SK-N-DZ (cell line): ENCODE results near the gene LRP1.

Source experiments
- DNase-seq: peaks from one replicate; pipeline ENCODE4 v3.0.0-alpha.2; 2015; ENCODE audit warnings: low spot score
- small RNA-seq, 2 experiments: library from RNA; depleted of rRNA; stranded (forward); fragments of <200 nt; gene quantifications; one replicate each; pipeline ENCODE3, GENCODE V24; 2014

Gene LRP1

DNA sequence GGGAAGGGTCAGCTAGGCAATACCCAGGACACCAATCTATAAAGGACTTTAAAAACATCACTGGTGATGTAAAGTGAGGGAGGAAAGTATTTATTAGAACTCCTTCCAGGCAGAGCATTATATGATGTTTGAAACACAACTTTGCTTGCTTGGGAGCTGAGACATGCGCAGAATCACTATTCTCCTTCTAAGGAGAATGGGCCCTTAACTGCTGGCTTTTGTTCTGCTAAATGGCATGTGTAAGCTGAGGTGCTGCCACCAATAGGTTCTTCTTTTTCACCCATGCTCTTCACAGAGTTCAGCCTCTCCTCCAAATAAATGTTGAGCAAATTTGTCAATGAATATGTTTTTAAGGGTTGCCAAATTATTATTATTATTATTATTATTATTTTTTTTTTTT lies 118.8 kb downstream of the LRP1 start:
- no peak for DNase-seq

DNA sequence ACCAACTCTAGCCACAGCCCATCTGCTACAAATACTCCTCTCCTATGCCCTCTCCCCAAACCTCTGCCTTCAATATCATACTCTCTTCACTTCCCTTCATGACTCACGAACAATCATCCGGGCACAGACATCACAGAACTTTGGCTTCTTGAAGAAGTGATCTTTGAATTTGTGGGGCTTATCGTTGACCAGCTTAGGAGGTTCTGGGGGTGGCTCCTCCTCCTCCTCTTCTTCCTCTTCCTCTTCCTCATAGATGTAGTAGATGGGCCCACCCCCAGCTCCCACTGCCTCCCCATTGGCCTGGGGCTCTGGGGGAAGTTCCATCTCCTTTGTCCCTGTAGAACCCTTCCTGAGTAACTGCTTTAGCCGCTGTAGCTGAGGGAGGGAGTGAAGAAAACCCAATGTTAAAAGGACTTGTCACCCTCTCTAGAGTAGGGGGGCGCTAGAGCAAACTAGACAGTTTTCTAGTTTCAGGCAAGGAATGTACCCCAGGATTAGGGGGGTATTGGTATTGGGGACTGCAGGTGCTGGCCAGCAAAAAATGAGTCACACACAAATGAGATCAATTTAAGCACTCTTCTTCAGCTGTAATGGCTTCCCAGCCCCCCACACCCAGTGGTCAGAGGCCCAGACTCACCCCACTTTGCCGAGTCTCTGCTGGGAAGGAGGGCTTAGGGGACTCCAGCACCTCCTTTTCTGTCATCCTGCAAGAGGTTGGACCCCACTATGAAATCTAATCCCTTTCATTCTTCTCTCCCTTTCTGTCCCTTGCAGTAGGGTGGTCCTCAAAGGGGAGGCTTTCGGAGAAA lies 120.9 kb downstream of the LRP1 start:
- DNase-seq = no peak

GRCh38 chr12:57250541-57250940 lies 122.3 kb downstream of the LRP1 start:
- no peak for DNase-seq

DNA sequence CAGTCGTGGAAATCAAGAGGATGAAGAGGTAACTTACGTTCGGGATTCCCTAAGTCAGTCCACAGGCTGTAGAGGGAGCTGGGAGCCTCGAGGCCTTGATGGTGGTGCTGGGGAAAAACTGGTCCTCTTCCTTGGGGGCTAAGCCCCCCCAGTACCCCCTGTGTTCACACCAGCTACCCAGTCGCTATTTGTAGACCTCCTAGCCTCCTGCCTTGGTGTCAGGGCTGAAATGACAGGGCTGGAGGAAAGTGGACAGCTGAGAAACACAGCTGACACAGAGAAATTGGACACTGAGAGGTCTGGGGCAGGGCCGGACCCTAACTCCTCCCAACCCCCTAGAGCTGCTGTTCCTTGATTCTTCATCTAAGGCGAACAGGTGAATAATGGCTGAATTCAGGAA lies 122.7 kb downstream of the LRP1 start, which contains the start of gene STAC3:
Gene STAC3, minus strand, starts transcription at position 232 of the 400 bp plus-strand sequence. CDS start 1,551 bp downstream, outside the sequence.
- no peak for DNase-seq

- no peak for DNase-seq
Observed at GRCh38 chr12:57254506-57255280, 126.4 kb downstream of the LRP1 start.

GRCh38 chr12:57255916-57256315 lies 127.6 kb downstream of the LRP1 start:
- no peak for DNase-seq

GRCh38 chr12:57258977-57259970 lies 131.0 kb downstream of the LRP1 start:
- no peak for DNase-seq

- DNase-seq = no peak
Observed at GRCh38 chr12:57260366-57260765, 132.1 kb downstream of the LRP1 start.

GRCh38 chr12:57261428-57261865 lies 133.2 kb downstream of the LRP1 start:
- no peak for DNase-seq

- no peak for DNase-seq
Observed at GRCh38 chr12:57262126-57262822, 134.0 kb downstream of the LRP1 start.

Small RNAs within 50 kb of the gene (small RNA-seq; reads per million reads assigned to genes)
- gene MIR1228 = 0.05 to 0.98 reads per million in 2 experiments
